GM18499 (cell line): ENCODE results near the gene PIEZO2.

ENCODE experiments used
- ATAC-seq: cut with Tn5 transposase; IDR thresholded peaks from one replicate; pipeline ENCODE4 v1.9.1; 2021; ENCODE audit warnings: moderate number of reproducible peaks; ENCODE audit not compliant: insufficient read depth, unreplicated experiment

Gene PIEZO2

GRCh38 chr18:10997885-10998284 is 151.5 kb downstream of the PIEZO2 start:
- ATAC-seq, result no peak

- ATAC-seq, result no peak
Measured at GRCh38 chr18:10995550-10995949, 153.8 kb downstream of the PIEZO2 start.

GRCh38 chr18:10989486-10989885 is 159.9 kb downstream of the PIEZO2 start:
- ATAC-seq, result no peak

GRCh38 chr18:10985689-10986088 is 163.7 kb downstream of the PIEZO2 start:
- ATAC-seq, result no peak

- no peak for ATAC-seq
Measured at GRCh38 chr18:10979411-10979810, 170.0 kb downstream of the PIEZO2 start.

- no peak for ATAC-seq
Measured at GRCh38 chr18:10977042-10977441, 172.3 kb downstream of the PIEZO2 start.

GRCh38 chr18:10973567-10974203 is 175.7 kb downstream of the PIEZO2 start:
- no peak for ATAC-seq

- ATAC-seq, result no peak
Measured at GRCh38 chr18:10971717-10972116, 177.7 kb downstream of the PIEZO2 start.

GRCh38 chr18:10965119-10965518 is 184.2 kb downstream of the PIEZO2 start:
- ATAC-seq, result no peak

GRCh38 chr18:10953672-10954071 is 195.7 kb downstream of the PIEZO2 start:
- no peak for ATAC-seq

GRCh38 chr18:10951631-10952544 is 197.5 kb downstream of the PIEZO2 start:
- no peak for ATAC-seq

- no peak for ATAC-seq
Measured at GRCh38 chr18:10950876-10951630, 198.3 kb downstream of the PIEZO2 start.

- no peak for ATAC-seq
Measured at GRCh38 chr18:10950080-10950875, 199.1 kb downstream of the PIEZO2 start.

- no peak for ATAC-seq
Measured at GRCh38 chr18:10949655-10950054, 199.7 kb downstream of the PIEZO2 start.

GRCh38 chr18:10948421-10948820 is 200.9 kb downstream of the PIEZO2 start:
- no peak for ATAC-seq

GRCh38 chr18:10946058-10946457 is 203.3 kb downstream of the PIEZO2 start:
- no peak for ATAC-seq

GRCh38 chr18:10942998-10943397 is 206.4 kb downstream of the PIEZO2 start:
- no peak for ATAC-seq

- ATAC-seq, result no peak
Measured at GRCh38 chr18:10939822-10940221, 209.5 kb downstream of the PIEZO2 start.

- no peak for ATAC-seq
Measured at GRCh38 chr18:10937743-10938640, 211.4 kb downstream of the PIEZO2 start.
